ENCODE measurements around the gene ASCL2.

The ASCL2 gene

GRCh38 chr11:2307501-2308331 is 37.3 kb upstream of the ASCL2 start:
- DNase-seq, result no peak

DNA sequence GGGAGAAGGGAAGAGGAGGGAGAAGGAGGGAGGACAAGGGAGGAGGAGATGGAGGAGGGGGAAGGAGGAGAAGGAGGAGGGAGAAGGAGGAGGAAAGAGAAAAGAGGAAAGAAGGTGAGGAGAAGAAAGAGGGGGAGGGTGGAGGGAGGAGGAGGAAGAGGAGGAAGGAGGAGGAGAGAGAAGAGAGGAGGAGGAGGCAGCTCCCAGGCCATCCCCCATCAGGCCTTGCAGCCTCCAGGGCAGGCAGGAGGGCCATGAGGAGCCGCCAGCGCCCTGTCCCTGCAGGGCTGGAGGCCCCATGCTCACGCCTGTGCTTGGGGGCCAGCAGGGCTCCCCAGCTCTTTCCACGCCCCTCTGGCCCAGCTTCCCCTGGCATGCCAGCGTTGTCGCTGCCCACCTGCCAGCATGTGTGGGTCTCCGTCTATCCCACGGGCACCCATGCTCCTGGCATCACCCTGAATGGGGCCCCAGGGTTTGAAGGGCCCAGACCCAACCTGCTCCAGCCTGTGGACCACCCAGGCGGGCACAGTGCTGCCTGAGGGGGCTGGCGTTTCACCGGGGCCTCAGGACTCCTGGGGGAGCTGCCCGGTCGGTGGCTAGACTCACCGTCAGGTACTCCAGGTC is 36.6 kb upstream of the ASCL2 start:
- DNase-seq, result no peak

DNA sequence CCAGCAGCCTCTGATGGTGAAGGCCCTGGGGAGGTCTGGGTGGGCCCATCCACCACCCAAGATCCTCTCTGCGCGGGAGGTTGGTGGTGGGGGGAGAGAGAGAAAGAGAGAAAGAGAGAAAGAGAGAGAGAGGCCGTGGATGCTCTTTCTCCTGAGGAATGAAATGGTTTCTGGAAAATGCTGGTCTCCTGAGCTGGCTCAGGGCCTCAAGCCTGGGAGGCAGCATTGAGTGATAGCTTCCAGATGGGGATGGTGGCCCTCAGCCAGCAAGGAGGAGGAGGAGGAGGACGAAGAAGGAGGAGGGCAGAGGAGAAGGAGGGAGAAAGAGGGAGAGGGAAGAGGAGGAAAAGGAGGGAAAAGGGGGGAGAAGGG is 36.0 kb upstream of the ASCL2 start:
- DNase-seq, result no peak

- DNase-seq, result no peak
Observed at GRCh38 chr11:2305788-2306451, 35.5 kb upstream of the ASCL2 start.

DNA sequence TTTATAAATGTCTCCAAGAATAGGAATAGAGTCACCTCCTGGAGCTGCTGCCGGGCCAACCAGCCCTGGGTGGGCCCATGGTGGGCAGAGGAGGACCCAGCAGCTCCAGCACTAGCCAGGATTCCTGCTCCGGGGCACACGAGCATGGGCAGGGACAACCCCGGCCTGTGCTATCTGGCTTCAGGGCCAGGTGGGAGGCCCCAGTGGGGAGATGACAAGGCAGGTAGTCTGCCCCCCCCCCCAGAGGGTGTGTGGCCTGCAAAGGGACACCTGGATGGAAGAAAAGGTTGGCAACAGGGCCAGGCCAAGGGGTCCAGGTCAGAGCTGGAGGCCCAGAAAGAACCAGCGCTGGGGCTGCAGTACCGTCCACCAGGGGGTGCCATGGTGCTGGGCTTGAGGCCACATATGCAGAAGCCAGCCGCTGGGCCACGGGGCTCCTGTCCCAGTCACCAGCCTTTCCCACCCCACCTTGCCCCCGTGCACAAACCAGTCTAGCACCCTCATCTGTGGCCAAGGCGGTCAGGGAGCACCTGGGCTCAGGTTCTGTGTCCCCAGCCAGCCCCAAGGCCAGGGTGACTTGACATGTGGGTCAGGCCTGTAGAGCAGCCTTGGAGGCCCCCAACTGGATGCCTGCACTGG is 34.9 kb upstream of the ASCL2 start:
- peak; percentile 82 to 84 for DNase-seq

GRCh38 chr11:2304506-2305139 is 34.2 kb upstream of the ASCL2 start:
- no peak for DNase-seq

DNA sequence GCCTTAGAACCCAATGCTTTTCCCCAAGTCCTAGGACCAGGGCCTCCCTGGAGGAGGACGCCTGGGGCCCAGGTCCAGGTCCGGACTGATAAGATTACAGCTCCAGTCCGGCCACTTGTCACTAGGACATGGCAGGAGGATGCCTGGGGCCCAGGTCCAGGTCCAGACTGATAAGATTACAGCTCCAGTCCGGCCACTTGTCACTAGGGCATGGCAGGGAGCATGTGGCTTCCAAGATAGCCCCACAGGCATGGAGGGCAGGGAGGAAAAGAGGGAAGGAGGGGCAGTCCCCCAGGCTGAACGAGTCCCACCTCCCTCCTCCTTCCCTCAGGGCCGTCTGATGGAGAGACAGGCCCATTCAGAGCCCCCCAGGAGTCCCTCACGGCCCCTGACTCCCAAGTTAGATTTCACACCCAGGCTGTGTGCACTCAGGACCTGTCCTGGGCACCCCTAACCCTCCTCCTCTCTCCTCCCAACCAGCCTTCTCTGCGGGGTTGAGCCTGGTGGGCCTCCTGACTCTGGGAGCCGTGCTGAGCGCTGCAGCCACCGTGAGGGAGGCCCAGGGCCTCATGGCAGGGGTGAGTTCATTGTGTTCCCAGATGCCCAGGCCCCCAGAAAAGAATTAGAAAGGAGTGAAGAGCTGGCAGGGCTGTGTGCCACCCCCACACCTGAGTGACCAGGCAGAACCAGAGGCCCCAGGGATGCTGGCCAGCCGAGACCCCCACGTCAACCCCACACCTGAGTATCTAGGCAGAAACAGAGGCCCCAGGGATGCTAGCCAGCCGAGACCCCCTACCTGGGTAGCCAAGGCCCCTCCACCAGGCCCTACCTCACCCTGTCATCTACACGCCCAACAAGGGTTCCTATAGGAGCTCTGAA is 33.5 kb upstream of the ASCL2 start:
- DNase-seq, result no peak

DNA sequence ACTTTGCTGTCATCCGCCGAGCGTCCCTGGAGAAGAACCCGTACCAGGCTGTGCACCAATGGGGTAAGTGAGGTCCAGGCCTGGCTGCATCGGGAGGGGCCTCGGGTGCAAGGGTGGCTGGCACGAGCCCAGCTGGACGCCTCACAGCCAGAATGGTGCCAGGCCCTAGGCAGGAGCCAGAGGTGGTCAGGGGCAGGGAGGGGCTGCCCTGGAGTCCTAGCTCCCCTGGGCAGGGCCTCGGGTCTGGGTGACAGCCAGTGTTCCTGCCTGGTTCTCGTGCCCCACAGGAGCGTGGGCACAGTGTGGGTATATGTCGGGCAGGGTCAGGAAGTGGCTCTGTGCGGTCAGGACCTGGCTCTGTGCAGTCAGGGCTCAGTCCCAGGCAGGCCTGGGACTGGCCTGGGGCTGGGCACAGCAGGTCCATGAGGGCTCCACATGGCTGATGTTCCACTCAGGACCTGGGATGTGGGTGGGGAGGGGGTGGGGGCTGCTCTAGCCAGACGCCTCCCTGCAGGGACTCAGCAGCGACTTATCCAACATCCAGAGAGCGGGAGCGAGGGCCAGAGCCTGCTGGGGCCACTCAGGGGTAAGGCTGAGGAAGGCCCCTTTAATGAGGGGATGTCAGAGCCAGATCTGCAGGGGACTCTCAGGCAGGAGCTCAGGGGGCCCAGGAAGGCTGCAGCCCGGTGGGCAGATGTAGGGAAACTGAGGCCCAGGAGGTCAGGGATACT is 32.7 kb upstream of the ASCL2 start:
- no peak for DNase-seq

DNA sequence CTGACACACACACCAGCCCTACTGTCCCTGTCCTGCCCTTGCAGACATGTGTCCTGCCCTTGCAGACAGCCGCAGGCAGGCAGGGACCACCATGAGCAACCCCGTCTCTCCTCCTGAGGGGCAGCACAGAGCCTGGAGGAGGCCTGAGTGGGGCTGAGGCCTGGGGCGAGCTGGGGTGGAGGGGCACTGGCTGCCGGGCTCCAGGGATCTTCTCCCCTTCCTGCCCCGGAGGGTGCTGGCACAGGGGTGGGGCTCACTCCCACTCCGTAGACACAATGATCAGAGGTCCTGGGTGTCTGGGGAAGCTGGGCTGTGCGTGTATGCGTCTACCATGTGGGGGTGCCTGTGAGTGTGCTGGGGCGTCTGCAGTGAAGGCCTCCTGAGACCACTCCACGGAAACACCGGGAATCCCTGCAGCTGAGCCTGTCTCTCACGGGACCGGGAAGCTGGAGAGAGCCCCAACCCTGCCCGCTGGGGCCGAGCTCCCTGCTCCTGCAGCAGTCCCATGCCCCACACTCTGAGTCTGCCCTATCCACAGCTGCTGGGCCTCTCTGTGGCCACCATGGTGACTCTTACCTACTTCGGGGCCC is 32.0 kb upstream of the ASCL2 start:
- peak in 1 of 2 donors; percentile 25 for DNase-seq

GRCh38 chr11:2301631-2302305 is 31.4 kb upstream of the ASCL2 start, which contains the start of the genes C11orf21 and TSPAN32:
C11orf21 (minus strand) TSS chr11:2301918; CDS start chr11:2301808, 110 bp downstream.
TSPAN32 (plus strand) TSS chr11:2302013; CDS start chr11:2302150, 137 bp downstream.
- DNase-seq, result peak; percentile 33 to 48

- no peak for DNase-seq
Observed at GRCh38 chr11:2300936-2301630, 30.7 kb upstream of the ASCL2 start.

DNA sequence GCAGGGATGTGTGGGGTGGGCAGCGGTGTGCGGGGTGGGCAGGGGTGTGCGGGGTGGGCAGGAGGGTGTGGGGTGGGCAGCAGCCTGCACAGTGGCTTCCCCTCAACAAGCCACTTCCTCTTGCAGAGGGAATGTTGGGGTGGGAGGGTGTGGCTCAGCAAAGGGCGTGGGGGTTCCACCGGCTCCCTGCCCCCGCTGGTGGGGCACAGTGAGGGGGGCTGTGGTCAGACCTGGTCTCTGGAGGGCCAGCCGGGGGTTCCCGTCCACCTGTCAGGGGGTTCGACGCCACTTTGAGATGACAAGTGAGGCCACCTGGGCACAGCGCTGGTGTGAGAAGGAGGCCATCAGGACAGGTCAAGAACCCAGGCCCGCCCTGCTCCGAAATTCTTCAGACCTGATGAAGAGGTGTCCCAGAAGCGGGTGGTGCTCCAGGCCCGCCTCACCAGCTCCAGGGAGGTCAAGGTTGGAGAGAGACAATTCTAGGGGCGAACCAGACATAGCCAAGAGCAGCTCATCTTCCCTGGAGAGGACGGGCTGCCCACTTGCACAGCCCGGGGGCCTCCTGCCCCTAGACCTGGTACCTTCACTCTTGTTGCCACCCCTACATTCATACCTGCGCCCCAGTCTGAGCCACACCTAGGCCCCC is 30.0 kb upstream of the ASCL2 start:
- no peak for DNase-seq

DNA sequence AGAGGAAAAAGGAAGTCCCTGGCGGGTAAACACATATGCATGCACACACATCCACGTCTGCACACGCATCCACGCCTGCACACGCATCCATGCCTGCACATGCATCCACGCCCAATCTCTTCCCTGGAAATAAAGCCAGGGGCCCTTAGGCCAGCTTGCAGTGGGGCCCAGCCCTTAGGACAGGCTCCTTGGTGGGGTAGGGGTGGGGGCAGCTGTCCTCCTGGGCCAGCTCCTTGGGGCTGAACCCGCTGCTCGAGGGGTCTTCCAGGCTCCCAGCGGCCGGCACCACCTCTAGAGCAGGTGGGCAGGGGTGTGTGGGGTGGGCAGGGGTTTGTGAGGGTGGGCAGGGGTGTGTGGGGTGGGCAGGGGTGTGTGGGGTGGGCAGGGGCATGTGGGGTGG is 29.4 kb upstream of the ASCL2 start:
- DNase-seq, result no peak

DNA sequence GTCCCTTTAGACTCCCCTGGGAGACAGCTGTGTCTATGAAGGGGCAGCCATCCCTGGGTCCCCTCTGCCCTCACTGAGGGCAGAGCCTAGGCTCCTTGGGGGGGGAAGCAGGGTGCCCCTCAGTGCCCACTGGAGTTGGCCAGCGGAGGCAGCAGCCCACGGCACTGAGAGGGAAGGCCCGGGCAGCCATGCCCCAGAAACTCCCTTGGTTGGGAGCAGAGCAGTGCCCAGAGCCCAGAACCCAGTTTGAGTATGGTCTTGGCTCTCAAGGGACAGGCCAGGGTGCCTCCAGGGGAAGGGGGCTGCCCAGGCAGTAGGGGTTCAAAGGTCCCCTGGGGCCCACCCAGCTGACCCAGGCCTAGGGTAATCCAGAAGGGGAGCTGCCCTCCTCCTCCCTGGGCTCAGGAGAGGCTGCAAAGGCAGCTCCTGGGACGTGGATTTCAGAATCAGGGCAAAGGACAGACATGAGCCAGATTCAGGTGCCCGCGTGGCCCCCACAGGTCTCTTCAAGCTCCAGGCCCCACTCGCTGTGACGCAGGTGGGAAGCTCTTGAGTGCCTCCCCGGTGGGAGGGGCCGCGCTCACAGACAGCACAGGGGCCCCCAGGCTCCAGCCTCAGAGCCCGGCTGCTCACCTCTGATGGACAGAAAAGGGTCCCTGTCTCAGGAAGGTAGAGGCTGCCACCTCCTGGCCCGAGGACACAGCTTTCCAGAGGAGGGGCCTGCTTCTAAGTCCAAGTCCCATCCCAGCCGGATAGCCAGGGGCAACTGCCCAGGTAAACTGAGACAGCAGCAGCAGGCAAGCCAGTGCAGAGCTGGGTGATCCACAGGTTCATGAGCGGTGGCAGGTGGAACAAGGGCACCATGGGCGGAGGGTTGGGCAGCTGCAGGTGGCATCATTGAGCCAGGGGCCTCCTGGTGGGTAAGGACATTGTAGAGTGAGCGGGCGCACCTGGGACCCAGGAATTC is 28.7 kb upstream of the ASCL2 start:
- no peak for DNase-seq

GRCh38 chr11:2298131-2298794 is 27.9 kb upstream of the ASCL2 start:
- no peak for DNase-seq

DNA sequence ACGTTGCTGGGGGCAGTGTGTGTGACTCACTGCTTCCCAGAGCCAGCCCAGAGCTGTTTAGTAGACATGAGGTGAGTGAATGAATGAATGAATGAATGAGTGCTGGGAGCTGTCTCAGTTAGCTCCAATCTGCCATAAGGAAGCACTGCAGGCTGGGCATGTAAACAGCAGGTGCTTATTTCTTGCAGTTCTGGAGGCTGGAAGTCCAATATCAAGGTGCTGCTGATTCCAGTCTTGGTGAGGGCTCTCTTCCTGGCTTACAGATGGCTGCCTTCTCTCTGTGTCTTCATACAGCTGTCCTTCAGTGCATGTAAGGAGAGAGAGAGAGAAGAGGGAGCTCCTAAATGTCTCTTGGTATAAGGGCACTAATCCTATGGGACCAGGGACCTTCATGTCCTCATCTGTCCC is 27.2 kb upstream of the ASCL2 start:
- DNase-seq, result no peak

Data from activated CD4-positive, alpha-beta T cell treated with anti-CD3 and anti-CD28 coated beads for 4 hours (primary cell).